K562 (cell line): ENCODE data around the gene FBXW7. TPM values are rescaled to one million over a fixed set of nuclear protein-coding genes. Genes with fewer than 3 reads are reported as not detected.

Experiments used
- ATAC-seq: fragments of 200-7000 bp; cut with Tn5 transposase; 3 replicates; pipeline ENCODE4 v1.9.1; 2020; ENCODE audit warnings: moderate library complexity
- BruUV-seq: library from RNA; stranded (reverse); fragments of 400-500 nt; replicated peaks from 2 replicates; lab custom pipeline; 2021; lab: Mats Ljungman, UMichigan
- CTCF ChIA-PET: fragments of 300-600 bp; formaldehyde crosslinking; extraction: SDS; loops from one replicate; lab custom pipeline; 2021; ENCODE audit warnings: low intra/inter-chr PET ratio; lab: Yijun Ruan, JAX
- POLR2A ChIA-PET: fragments of 300-600, 350-650 bp; sonication (Branson Sonifier 250); formaldehyde crosslinking; extraction: SDS; loops from one replicate; lab custom pipeline; 2021; ENCODE audit warnings: antibody characterized with exemption, inconsistent platforms; lab: Yijun Ruan, JAX
- DNase-seq, 4 experiments: peaks; one replicate each; pipeline versions ENCODE4 v3.0.0 to v3.0.0-alpha.2; 2011 to 2018; ENCODE audit warnings: low spot score in 3 of 4, mixed read lengths in 3 of 4; ENCODE audit errors: extremely low read depth in 1 of 4
- FAIRE-seq: peaks from 2 replicates; lab custom pipeline; 2011; peaks lifted over from hg19 to GRCh38; lab: Jason Lieb, UNC
- H2AFZ ChIP-seq: 2 replicates; pipeline ENCODE4 v1.6.0; 2011; ENCODE audit warnings: low read depth, low read length, control low read depth, inconsistent platforms
- H3K27ac ChIP-seq: fragments of 200-600 bp; 3 replicates; pipeline ENCODE4 v1.8.0; 2011; ENCODE audit warnings: low read depth, mild to moderate bottlenecking, control low read depth, inconsistent platforms, low read length, moderate library complexity, mixed read lengths; ENCODE audit errors: extremely low read depth
- H3K27me3 ChIP-seq, 2 experiments: fragments of 300-600 bp in 1 of 2; 2 replicates in 1 of 2; 3 replicates in 1 of 2; pipeline versions ENCODE4 v1.6.0 to v1.8.0; 2011; ENCODE audit warnings: inconsistent platforms in 2 of 2, low read length in 2 of 2, mild to moderate bottlenecking in 1 of 2, mixed read lengths in 1 of 2, moderate library complexity in 1 of 2; ENCODE audit not compliant: control insufficient read depth in 2 of 2, insufficient read depth in 2 of 2
- H3K36me3 ChIP-seq: fragments of 300-600 bp; 3 replicates; pipeline ENCODE4 v1.8.0; 2011; ENCODE audit warnings: mild to moderate bottlenecking, low read length, inconsistent platforms; ENCODE audit not compliant: control insufficient read depth, insufficient read depth
- H3K4me1 ChIP-seq, 2 experiments: fragments of 200-600 bp in 1 of 2; replicated peaks in 1 of 2; 2 replicates in 1 of 2; 3 replicates in 1 of 2; pipeline versions ENCODE4 v1.5.1 to v1.8.0; 2011; ENCODE audit warnings: inconsistent platforms in 2 of 2, low read length in 2 of 2, mild to moderate bottlenecking in 1 of 2, mixed read lengths in 1 of 2, moderate library complexity in 1 of 2; ENCODE audit not compliant: control insufficient read depth in 2 of 2, insufficient read depth in 2 of 2
- H3K4me2 ChIP-seq: 2 replicates; pipeline ENCODE4 v1.6.1; 2011; ENCODE audit warnings: low read length, control low read depth, inconsistent platforms, mixed read lengths; ENCODE audit not compliant: insufficient read depth
- H3K4me3 ChIP-seq: fragments of 200-600 bp; sonication (generic), shearing (Covaris generic); 2 replicates; pipeline ENCODE4 v1.5.1; 2016; ENCODE audit warnings: control low read depth, inconsistent platforms
- H3K79me2 ChIP-seq: fragments of 200-600 bp; 3 replicates; pipeline ENCODE4 v1.8.0; 2011; ENCODE audit warnings: low read length, inconsistent platforms; ENCODE audit not compliant: control insufficient read depth, insufficient read depth
- H3K9ac ChIP-seq, 2 experiments: 2 replicates each; pipeline versions ENCODE4 v1.6.0 to v1.6.1; 2011; ENCODE audit warnings: low read depth in 2 of 2, low read length in 2 of 2, control low read depth in 1 of 2, inconsistent platforms in 1 of 2, mild to moderate bottlenecking in 1 of 2, mixed read lengths in 1 of 2; ENCODE audit not compliant: insufficient read depth in 1 of 2
- H3K9me1 ChIP-seq: one replicate; pipeline ENCODE4 v1.6.0; 2011; ENCODE audit warnings: inconsistent platforms, mild to moderate bottlenecking, low read length, moderate library complexity; ENCODE audit not compliant: control insufficient read depth, insufficient read depth
- H3K9me3 ChIP-seq: replicated peaks from 2 replicates; pipeline ENCODE4 v1.5.1; 2011; ENCODE audit warnings: low read depth, low read length, inconsistent platforms; ENCODE audit not compliant: control insufficient read depth, insufficient read depth
- H4K20me1 ChIP-seq: replicated peaks from 2 replicates; pipeline ENCODE4 v1.6.1; 2011; ENCODE audit warnings: low read length, inconsistent platforms, mixed read lengths; ENCODE audit not compliant: control insufficient read depth, insufficient read depth
- CREM ChIP-seq: IDR thresholded peaks from 2 replicates; pipeline ENCODE4 v1.6.1; 2014; ENCODE audit warnings: antibody characterized with exemption, low read depth
- CSDE1 ChIP-seq, 2 experiments: fragments of 450-650 bp; IDR thresholded peaks; 2 replicates each; pipeline ENCODE4 v1.6.1; 2016; ENCODE audit warnings: mild to moderate bottlenecking in 1 of 2
- CUX1 ChIP-seq: fragments of 200-800 bp; sonication (Bioruptor generic); IDR thresholded peaks from 2 replicates; pipeline ENCODE4 v1.6.1; 2016; ENCODE audit warnings: missing genetic modification characterization, missing compliant biosample characterization
- PKNOX1 ChIP-seq: fragments of 450-650 bp; IDR thresholded peaks from 2 replicates; pipeline ENCODE4 v1.6.1; 2016
- STAT5A ChIP-seq: IDR thresholded peaks from 2 replicates; pipeline ENCODE4 v1.6.1; 2012; ENCODE audit warnings: low read length, inconsistent platforms, borderline replicate concordance
- ZNF143 ChIP-seq: sonication (generic); formaldehyde crosslinking; IDR thresholded peaks from 2 replicates; pipeline ENCODE4 v1.9.0; 2022; ENCODE audit warnings: mild to moderate bottlenecking, missing genetic modification reagents
- ZNF324 ChIP-seq: fragments of 250-450 bp; sonication (Bioruptor Pico); IDR thresholded peaks from 2 replicates; pipeline ENCODE4 v1.4.0; 2020; ENCODE audit warnings: mild to moderate bottlenecking
- ZNF354B ChIP-seq: fragments of 250-450 bp; sonication (Bioruptor Pico); IDR thresholded peaks from 2 replicates; pipeline ENCODE4 v1.4.0; 2020
- ZNF699 ChIP-seq: fragments of 250-450 bp; sonication (Bioruptor Pico); IDR thresholded peaks from 2 replicates; pipeline ENCODE4 v1.8.0; 2021; ENCODE audit warnings: mild to moderate bottlenecking, moderate library complexity; ENCODE audit not compliant: insufficient replicate concordance
- WGBS: fragments of 100-300 bp; shearing (Covaris generic); methylation state at CpG from one replicate; pipeline ENCODE4 v1.1.6; 2016; ENCODE audit warnings: low coverage, mixed read lengths; ENCODE audit not compliant: insufficient coverage; ENCODE audit errors: missing lambda C conversion rate; 5-methylcytosine and 5-hydroxymethylcytosine counted together
- in situ Hi-C: fragments of 300-500 bp; cut with MboI; formaldehyde crosslinking; loops from 4 replicates; pipeline ENCODE4 v1.15.0; 2018; ENCODE audit warnings: inconsistent platforms, mixed read lengths
- intact Hi-C: fragments of 100-400 bp; cut with micrococcal nuclease; formaldehyde crosslinking; loops from 2 replicates; pipeline ENCODE4 v1.14.2; 2022
- polyA plus RNA-seq, 8 experiments: library from polyadenylated mRNA; depleted of rRNA in 4 of 8; stranded (reverse) in 5 of 8; unstranded in 3 of 8; fragments of >200 nt; fragmentation: Nextera tagmentation in 2 of 8; fragmentation: Illumina TruSeq in 1 of 8; extraction: Ambion mirVana in 2 of 8; extraction: Trizol in 1 of 8; gene quantifications; 2 replicates each; pipeline versions ENCODE4 v1.2.1 to v1.2.3, GENCODE V29; 2011 to 2014; ENCODE audit warnings: inconsistent platforms in 1 of 8, missing spikeins in 1 of 8
- total RNA-seq, 7 experiments: library from RNA; depleted of rRNA in 6 of 7; stranded (reverse); fragments of >200 nt in 6 of 7; fragmentation: Illumina TruSeq in 2 of 7; extraction: Trizol in 2 of 7; gene quantifications; 2 replicates each; pipeline versions ENCODE4 v1.2.1 to v1.2.3, GENCODE V29; 2011 to 2021; ENCODE audit warnings: low replicate concordance in 1 of 7

FBXW7 gene
- total and polyA plus RNA-seq, 9 of the 15 experiments (the other 6 are each of a cell fraction or from before 2014, with no cell fraction given), result 6.8 to 44.2 (median 16.4) TPM

- Histone ChIP-seq H3K27ac (no peak overlapping the region), H3K4me2 (no peak overlapping the region), H3K4me1 (no peaks in the 10 kb centered on the region), H4K20me1 (no peaks in the 10 kb centered on the region), H3K9me3 (no peaks in the 10 kb centered on the region), H3K36me3 (no peaks in the 10 kb centered on the region), H3K4me3 (no peak overlapping the region), H3K27me3 (no peaks in the 10 kb centered on the region), H3K79me2 (no peaks in the 10 kb centered on the region), H3K9ac (no peak overlapping the region), H2AFZ (no peak overlapping the region), H3K9me1 (no peaks in the 10 kb centered on the region)
- 88% methylated on average over 2 of the region's 2 CpGs for WGBS
- intact Hi-C loops, result no loop called here
- DNase-seq (no peak), ATAC-seq (no peak), FAIRE-seq (no peak)
- BruUV-seq, result no TSS peak
- ChIA-PET CTCF (no interaction called here), POLR2A (no interaction called here)
- in situ Hi-C loops, result no loop called here
- no peak for TF ChIP-seq ZNF354B (CRISPR knock-in tag)
- no peak for TF ChIP-seq CUX1 (CRISPR knock-in tag)
- no peak for TF ChIP-seq PKNOX1
- no peak for TF ChIP-seq STAT5A
- no peak for TF ChIP-seq ZNF143
- no peak for TF ChIP-seq CSDE1 (IDR thresholded peaks at IDR 0.05)
- TF ChIP-seq CREM, result no peak
- TF ChIP-seq ZNF324 (CRISPR knock-in tag), result no peak
- no peak for TF ChIP-seq ZNF699 (CRISPR knock-in tag)
Measured at GRCh38 chr4:152363904-152364303, 172.0 kb downstream of the FBXW7 start.
